ENCODE data around the gene SDK1.

Gene SDK1

DNA sequence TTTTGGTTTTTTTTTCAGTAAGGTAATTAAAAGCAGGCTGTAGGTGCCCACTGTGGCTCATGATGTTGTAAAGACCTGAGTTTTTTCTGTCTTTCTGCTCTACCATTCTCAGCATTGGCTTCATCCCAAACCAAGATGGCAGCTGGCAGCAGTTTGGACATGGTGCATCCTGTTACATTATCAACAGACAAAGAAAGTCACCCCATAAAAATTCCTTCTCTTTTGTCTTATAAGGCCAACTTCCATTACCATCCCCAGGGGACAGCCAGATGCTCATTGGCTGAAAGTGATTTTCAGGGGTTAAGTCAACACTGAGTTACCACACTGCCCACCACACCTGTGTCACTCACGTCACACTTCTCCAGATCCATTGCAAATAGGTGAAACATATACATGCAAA, 558.4 kb downstream of the SDK1 start:
- Histone ChIP-seq H3K9ac (ENCODE audit: low read length) (no peak overlapping the region), H3K4ac (ENCODE audit: low read depth in 1 of 2, low read length in 2 of 2) (no peak overlapping the region), H4K8ac (ENCODE audit: low read length) (no peak overlapping the region), H2BK12ac (ENCODE audit: low read length in 2 of 2) (no peak overlapping the region), H3K36me3 (ENCODE audit: control insufficient read depth in 1 of 2, insufficient read depth in 2 of 2, low read depth in 1 of 2, low read length in 2 of 2) (no peaks in the 10 kb centered on the region), H4K91ac (ENCODE audit: low read length) (no peak overlapping the region), H3K79me1 (replicated peaks; ENCODE audit: low read length, poor library complexity, severe bottlenecking) (no peaks in the 10 kb centered on the region), H3K27me3 (ENCODE audit: control insufficient read depth in 1 of 2, insufficient read depth in 1 of 2, low read length in 2 of 2) (no peaks in the 10 kb centered on the region), H2BK15ac (ENCODE audit: low read depth, poor library complexity, severe bottlenecking) (no peak overlapping the region), H3K4me2 (ENCODE audit: low read length, poor library complexity, severe bottlenecking) (no peak overlapping the region), H3K14ac (ENCODE audit: low read length in 2 of 2) (no peak overlapping the region), H3K4me3 (ENCODE audit: insufficient read depth in 1 of 2, low read depth in 1 of 2, low read length in 2 of 2) (no peak overlapping the region), H3K4me1 (ENCODE audit: control insufficient read depth, insufficient read depth, low read depth, low read length) (no peaks in the 10 kb centered on the region), H3K18ac (ENCODE audit: low read depth in 1 of 2, low read length in 2 of 2) (no peak overlapping the region), H3K23ac (ENCODE audit: low read length in 2 of 2) (no peak overlapping the region), H2BK120ac (ENCODE audit: low read depth, low read length) (no peak overlapping the region), H3K9me3 (ENCODE audit: control insufficient read depth, low read length) (peaks cover 26% of the 10 kb centered on the region), H2AK5ac (ENCODE audit: low read length, severe bottlenecking) (no peak overlapping the region), H3K27ac (ENCODE audit: low read length, poor library complexity, severe bottlenecking) (no peak overlapping the region), H2AFZ (ENCODE audit: low read depth, low read length) (no peak overlapping the region), H2BK5ac (ENCODE audit: low read depth, low read length, poor library complexity, severe bottlenecking) (no peak overlapping the region)
- no peak for DNase-seq
- no CpG with 5 or more reads among the region's 1 CpG for WGBS

DNA sequence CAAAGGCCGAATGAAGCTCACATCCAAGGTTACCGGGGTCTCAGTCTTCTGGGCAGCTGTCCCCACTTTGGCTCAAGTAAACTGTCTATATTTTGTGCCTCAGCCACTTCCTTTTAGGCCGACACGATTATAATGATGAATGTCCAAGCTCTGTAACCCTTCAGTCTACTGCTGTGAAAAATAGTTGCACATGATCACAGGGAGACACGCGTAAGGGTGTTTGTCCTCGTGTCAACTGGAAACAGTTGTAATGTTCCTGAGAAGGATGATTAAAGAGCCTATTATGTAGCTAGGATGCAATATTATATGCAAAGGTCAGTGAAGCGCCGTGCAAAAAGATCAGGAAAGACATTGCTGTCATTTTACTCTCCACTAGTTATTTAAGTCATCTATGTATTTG, 559.9 kb downstream of the SDK1 start:
- H3K27me3 ChIP-seq (ENCODE audit: control insufficient read depth in 1 of 2, insufficient read depth in 1 of 2, low read length in 2 of 2), result no peaks in the 10 kb centered on the region
- no peak overlapping the region for H2BK5ac ChIP-seq (ENCODE audit: low read depth, low read length, poor library complexity, severe bottlenecking)
- no peak overlapping the region for H3K14ac ChIP-seq (ENCODE audit: low read length in 2 of 2)
- no peak overlapping the region for H3K9ac ChIP-seq (ENCODE audit: low read length)
- H3K4ac ChIP-seq (ENCODE audit: low read depth in 1 of 2, low read length in 2 of 2), result no peak overlapping the region
- WGBS, result 61% methylated on average over 7 of the region's 9 CpGs
- no peak overlapping the region for H3K18ac ChIP-seq (ENCODE audit: low read depth in 1 of 2, low read length in 2 of 2)
- no peak overlapping the region for H2AFZ ChIP-seq (ENCODE audit: low read depth, low read length)
- H3K23ac ChIP-seq (ENCODE audit: low read length in 2 of 2), result no peak overlapping the region
- H2BK120ac ChIP-seq (ENCODE audit: low read depth, low read length), result no peak overlapping the region
- H4K8ac ChIP-seq (ENCODE audit: low read length), result no peak overlapping the region
- peak; percentile 23 for DNase-seq
- H2BK15ac ChIP-seq (ENCODE audit: low read depth, poor library complexity, severe bottlenecking), result no peak overlapping the region
- H3K79me1 ChIP-seq (replicated peaks; ENCODE audit: low read length, poor library complexity, severe bottlenecking), result no peaks in the 10 kb centered on the region
- no peak overlapping the region for H3K27ac ChIP-seq (ENCODE audit: low read length, poor library complexity, severe bottlenecking)
- no peaks in the 10 kb centered on the region for H3K36me3 ChIP-seq (ENCODE audit: control insufficient read depth in 1 of 2, insufficient read depth in 2 of 2, low read depth in 1 of 2, low read length in 2 of 2)
- no peak overlapping the region for H2BK12ac ChIP-seq (ENCODE audit: low read length in 2 of 2)
- no peaks in the 10 kb centered on the region for H3K4me1 ChIP-seq (ENCODE audit: control insufficient read depth, insufficient read depth, low read depth, low read length)
- H2AK5ac ChIP-seq (ENCODE audit: low read length, severe bottlenecking), result no peak overlapping the region
- H4K91ac ChIP-seq (ENCODE audit: low read length), result no peak overlapping the region
- peaks cover 14% of the 10 kb centered on the region for H3K9me3 ChIP-seq (ENCODE audit: control insufficient read depth, low read length)
- no peak overlapping the region for H3K4me3 ChIP-seq (ENCODE audit: insufficient read depth in 1 of 2, low read depth in 1 of 2, low read length in 2 of 2)
- no peak overlapping the region for H3K4me2 ChIP-seq (ENCODE audit: low read length, poor library complexity, severe bottlenecking)

DNA sequence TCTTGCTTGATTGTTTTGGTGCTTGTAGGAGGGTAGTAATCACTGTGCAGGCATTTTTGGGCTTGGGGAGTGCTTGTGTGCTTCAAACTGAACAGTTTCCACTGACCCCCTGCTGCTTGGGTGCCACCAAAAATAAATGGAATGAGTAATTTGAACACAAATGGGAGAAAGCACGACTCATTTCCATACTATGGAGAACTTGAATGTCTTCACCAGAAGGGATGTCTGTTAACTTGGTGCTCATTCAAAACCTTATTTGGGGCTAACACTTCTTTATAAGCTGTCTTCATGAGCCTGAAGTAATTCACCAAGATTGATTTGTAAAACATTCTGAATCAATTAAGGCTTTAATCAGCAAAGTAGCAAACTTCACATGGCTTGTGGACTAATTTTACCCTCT, 560.3 kb downstream of the SDK1 start:
- Histone ChIP-seq H2BK120ac (ENCODE audit: low read depth, low read length) (no peak overlapping the region), H3K23ac (ENCODE audit: low read length in 2 of 2) (no peak overlapping the region), H3K27me3 (ENCODE audit: control insufficient read depth in 1 of 2, insufficient read depth in 1 of 2, low read length in 2 of 2) (no peaks in the 10 kb centered on the region), H4K91ac (ENCODE audit: low read length) (no peak overlapping the region), H2BK12ac (ENCODE audit: low read length in 2 of 2) (peak overlapping the region in 1 of 2 experiments; percentile 63), H3K4ac (ENCODE audit: low read depth in 1 of 2, low read length in 2 of 2) (no peak overlapping the region), H3K9me3 (ENCODE audit: control insufficient read depth, low read length) (peaks cover 14% of the 10 kb centered on the region), H2BK5ac (ENCODE audit: low read depth, low read length, poor library complexity, severe bottlenecking) (no peak overlapping the region), H3K27ac (ENCODE audit: low read length, poor library complexity, severe bottlenecking) (no peak overlapping the region), H2AK5ac (ENCODE audit: low read length, severe bottlenecking) (no peak overlapping the region), H3K18ac (ENCODE audit: low read depth in 1 of 2, low read length in 2 of 2) (no peak overlapping the region), H3K4me3 (ENCODE audit: insufficient read depth in 1 of 2, low read depth in 1 of 2, low read length in 2 of 2) (peak overlapping the region in 1 of 2 experiments; percentile 30), H3K4me1 (ENCODE audit: control insufficient read depth, insufficient read depth, low read depth, low read length) (no peaks in the 10 kb centered on the region), H3K9ac (ENCODE audit: low read length) (no peak overlapping the region), H3K14ac (ENCODE audit: low read length in 2 of 2) (no peak overlapping the region), H4K8ac (ENCODE audit: low read length) (no peak overlapping the region), H3K36me3 (ENCODE audit: control insufficient read depth in 1 of 2, insufficient read depth in 2 of 2, low read depth in 1 of 2, low read length in 2 of 2) (no peaks in the 10 kb centered on the region), H2AFZ (ENCODE audit: low read depth, low read length) (no peak overlapping the region), H3K79me1 (replicated peaks; ENCODE audit: low read length, poor library complexity, severe bottlenecking) (no peaks in the 10 kb centered on the region), H2BK15ac (ENCODE audit: low read depth, poor library complexity, severe bottlenecking) (no peak overlapping the region), H3K4me2 (ENCODE audit: low read length, poor library complexity, severe bottlenecking) (no peak overlapping the region)
- peak; percentile 22 for DNase-seq
- WGBS, result no CpG with 5 or more reads among the region's 1 CpG

DNA sequence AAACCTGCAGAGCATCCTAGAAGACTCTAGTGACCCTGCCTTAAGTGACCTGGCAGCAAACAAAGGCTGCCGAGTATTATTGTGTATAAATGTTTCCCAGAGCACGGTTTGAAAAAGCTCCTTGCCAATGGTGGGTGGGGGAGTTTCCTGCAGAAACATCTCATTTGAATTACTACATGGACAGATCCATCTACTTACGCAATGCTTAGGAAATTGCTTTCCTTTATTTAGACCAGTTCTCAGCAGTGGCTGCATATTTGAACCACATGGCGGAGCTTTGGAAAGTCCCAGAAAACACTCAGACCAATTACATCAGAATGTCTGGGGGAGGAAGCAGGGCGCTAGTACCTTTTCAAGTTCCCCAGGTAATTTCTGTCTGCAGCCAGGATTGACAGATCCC, 560.9 kb downstream of the SDK1 start:
- no peak overlapping the region for H4K8ac ChIP-seq (ENCODE audit: low read length)
- H3K18ac ChIP-seq (ENCODE audit: low read depth in 1 of 2, low read length in 2 of 2), result peak overlapping the region in 1 of 2 experiments; percentile 16
- no peak overlapping the region for H2AFZ ChIP-seq (ENCODE audit: low read depth, low read length)
- no peak overlapping the region for H3K4me2 ChIP-seq (ENCODE audit: low read length, poor library complexity, severe bottlenecking)
- no peaks in the 10 kb centered on the region for H3K4me1 ChIP-seq (ENCODE audit: control insufficient read depth, insufficient read depth, low read depth, low read length)
- peaks cover 14% of the 10 kb centered on the region for H3K9me3 ChIP-seq (ENCODE audit: control insufficient read depth, low read length)
- DNase-seq, result peak; percentile 89
- H2BK5ac ChIP-seq (ENCODE audit: low read depth, low read length, poor library complexity, severe bottlenecking), result no peak overlapping the region
- H3K4me3 ChIP-seq (ENCODE audit: insufficient read depth in 1 of 2, low read depth in 1 of 2, low read length in 2 of 2), result peak overlapping the region in 1 of 2 experiments; percentile 30
- H3K4ac ChIP-seq (ENCODE audit: low read depth in 1 of 2, low read length in 2 of 2), result no peak overlapping the region
- H3K27ac ChIP-seq (ENCODE audit: low read length, poor library complexity, severe bottlenecking), result no peak overlapping the region
- WGBS, result 42% methylated on average over 5 of the region's 5 CpGs
- no peak overlapping the region for H2BK120ac ChIP-seq (ENCODE audit: low read depth, low read length)
- no peaks in the 10 kb centered on the region for H3K79me1 ChIP-seq (replicated peaks; ENCODE audit: low read length, poor library complexity, severe bottlenecking)
- H3K23ac ChIP-seq (ENCODE audit: low read length in 2 of 2), result no peak overlapping the region
- H2AK5ac ChIP-seq (ENCODE audit: low read length, severe bottlenecking), result no peak overlapping the region
- no peak overlapping the region for H2BK12ac ChIP-seq (ENCODE audit: low read length in 2 of 2)
- H4K91ac ChIP-seq (ENCODE audit: low read length), result no peak overlapping the region
- H2BK15ac ChIP-seq (ENCODE audit: low read depth, poor library complexity, severe bottlenecking), result no peak overlapping the region
- H3K9ac ChIP-seq (ENCODE audit: low read length), result peak overlapping the region; percentile 9
- no peaks in the 10 kb centered on the region for H3K27me3 ChIP-seq (ENCODE audit: control insufficient read depth in 1 of 2, insufficient read depth in 1 of 2, low read length in 2 of 2)
- H3K14ac ChIP-seq (ENCODE audit: low read length in 2 of 2), result no peak overlapping the region
- H3K36me3 ChIP-seq (ENCODE audit: control insufficient read depth in 1 of 2, insufficient read depth in 2 of 2, low read depth in 1 of 2, low read length in 2 of 2), result no peaks in the 10 kb centered on the region

All from mesenchymal stem cell (in vitro differentiated cells and primary cell).